ENCODE results near the gene SLC22A6.

DNA sequence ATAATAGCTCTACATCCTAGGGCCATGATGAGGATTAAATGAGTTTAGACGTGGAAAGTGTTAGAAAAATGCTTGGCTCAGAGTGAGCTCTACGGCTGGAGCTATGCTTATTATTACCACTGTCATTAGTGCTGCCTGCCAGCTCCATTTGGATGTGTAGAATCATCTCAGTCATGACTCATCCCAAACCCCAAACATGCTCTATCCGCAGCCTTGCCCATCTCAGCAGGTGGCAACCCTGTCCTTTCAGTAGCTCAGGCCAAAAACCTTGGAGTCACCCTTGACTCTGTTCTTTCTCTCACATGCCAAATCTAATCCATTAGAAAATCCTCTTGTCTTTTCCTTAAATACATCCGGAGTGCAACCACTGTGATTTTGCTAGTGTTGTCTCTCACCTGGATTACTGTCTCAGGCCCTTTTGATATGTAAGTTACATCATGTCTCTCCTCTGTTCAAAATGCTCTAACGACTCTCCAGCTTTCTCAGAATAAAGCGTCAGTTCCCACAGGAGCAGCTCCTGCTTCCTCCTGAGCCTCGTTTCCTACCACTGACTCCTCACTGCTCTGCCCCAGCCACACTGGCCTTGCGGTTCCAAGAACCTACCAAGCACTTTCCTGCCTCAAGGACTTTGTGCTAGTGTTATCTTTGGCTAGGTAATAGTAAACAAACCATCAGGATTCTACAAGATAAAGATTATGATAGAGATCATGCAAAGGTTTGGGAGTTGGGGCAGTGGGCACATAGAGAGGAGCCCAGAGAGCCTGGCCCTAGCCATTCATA lies 53.1 kb downstream of the SLC22A6 start:
- TF ChIP-seq RELA (CRISPR knock-in tag; IDR thresholded peaks at IDR 0.05; ENCODE audit: borderline replicate concordance): no peak
- TF ChIP-seq, protein P1, sequence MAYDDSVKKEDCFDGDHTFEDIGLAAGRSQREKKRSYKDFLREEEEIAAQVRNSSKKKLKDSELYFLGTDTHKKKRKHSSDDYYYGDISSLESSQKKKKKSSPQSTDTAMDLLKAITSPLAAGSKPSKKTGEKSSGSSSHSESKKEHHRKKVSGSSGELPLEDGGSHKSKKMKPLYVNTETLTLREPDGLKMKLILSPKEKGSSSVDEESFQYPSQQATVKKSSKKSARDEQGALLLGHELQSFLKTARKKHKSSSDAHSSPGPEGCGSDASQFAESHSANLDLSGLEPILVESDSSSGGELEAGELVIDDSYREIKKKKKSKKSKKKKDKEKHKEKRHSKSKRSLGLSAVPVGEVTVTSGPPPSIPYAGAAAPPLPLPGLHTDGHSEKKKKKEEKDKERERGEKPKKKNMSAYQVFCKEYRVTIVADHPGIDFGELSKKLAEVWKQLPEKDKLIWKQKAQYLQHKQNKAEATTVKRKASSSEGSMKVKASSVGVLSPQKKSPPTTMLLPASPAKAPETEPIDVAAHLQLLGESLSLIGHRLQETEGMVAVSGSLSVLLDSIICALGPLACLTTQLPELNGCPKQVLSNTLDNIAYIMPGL (CRISPR knock-in tag; IDR thresholded peaks at IDR 0.05): no peak
- TF ChIP-seq, protein P2, sequence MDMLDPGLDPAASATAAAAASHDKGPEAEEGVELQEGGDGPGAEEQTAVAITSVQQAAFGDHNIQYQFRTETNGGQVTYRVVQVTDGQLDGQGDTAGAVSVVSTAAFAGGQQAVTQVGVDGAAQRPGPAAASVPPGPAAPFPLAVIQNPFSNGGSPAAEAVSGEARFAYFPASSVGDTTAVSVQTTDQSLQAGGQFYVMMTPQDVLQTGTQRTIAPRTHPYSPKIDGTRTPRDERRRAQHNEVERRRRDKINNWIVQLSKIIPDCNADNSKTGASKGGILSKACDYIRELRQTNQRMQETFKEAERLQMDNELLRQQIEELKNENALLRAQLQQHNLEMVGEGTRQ (CRISPR knock-in tag; IDR thresholded peaks at IDR 0.05): no peak
- TF ChIP-seq, protein P3, sequence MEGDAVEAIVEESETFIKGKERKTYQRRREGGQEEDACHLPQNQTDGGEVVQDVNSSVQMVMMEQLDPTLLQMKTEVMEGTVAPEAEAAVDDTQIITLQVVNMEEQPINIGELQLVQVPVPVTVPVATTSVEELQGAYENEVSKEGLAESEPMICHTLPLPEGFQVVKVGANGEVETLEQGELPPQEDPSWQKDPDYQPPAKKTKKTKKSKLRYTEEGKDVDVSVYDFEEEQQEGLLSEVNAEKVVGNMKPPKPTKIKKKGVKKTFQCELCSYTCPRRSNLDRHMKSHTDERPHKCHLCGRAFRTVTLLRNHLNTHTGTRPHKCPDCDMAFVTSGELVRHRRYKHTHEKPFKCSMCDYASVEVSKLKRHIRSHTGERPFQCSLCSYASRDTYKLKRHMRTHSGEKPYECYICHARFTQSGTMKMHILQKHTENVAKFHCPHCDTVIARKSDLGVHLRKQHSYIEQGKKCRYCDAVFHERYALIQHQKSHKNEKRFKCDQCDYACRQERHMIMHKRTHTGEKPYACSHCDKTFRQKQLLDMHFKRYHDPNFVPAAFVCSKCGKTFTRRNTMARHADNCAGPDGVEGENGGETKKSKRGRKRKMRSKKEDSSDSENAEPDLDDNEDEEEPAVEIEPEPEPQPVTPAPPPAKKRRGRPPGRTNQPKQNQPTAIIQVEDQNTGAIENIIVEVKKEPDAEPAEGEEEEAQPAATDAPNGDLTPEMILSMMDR (IDR thresholded peaks at IDR 0.05): no peak
- TF ChIP-seq ZBTB21 (CRISPR knock-in tag; IDR thresholded peaks at IDR 0.05; ENCODE audit: borderline replicate concordance): no peak
- no peak for TF ChIP-seq FOXK1 (CRISPR knock-in tag; IDR thresholded peaks at IDR 0.05)
- TF ChIP-seq, protein P4, sequence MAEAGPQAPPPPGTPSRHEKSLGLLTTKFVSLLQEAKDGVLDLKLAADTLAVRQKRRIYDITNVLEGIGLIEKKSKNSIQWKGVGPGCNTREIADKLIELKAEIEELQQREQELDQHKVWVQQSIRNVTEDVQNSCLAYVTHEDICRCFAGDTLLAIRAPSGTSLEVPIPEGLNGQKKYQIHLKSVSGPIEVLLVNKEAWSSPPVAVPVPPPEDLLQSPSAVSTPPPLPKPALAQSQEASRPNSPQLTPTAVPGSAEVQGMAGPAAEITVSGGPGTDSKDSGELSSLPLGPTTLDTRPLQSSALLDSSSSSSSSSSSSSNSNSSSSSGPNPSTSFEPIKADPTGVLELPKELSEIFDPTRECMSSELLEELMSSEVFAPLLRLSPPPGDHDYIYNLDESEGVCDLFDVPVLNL (CRISPR knock-in tag; IDR thresholded peaks at IDR 0.05; ENCODE audit: borderline replicate concordance, low read depth): no peak
- TF ChIP-seq, protein P5, sequence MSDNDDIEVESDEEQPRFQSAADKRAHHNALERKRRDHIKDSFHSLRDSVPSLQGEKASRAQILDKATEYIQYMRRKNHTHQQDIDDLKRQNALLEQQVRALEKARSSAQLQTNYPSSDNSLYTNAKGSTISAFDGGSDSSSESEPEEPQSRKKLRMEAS (CRISPR knock-in tag; IDR thresholded peaks at IDR 0.05): no peak
- TF ChIP-seq, protein P6, sequence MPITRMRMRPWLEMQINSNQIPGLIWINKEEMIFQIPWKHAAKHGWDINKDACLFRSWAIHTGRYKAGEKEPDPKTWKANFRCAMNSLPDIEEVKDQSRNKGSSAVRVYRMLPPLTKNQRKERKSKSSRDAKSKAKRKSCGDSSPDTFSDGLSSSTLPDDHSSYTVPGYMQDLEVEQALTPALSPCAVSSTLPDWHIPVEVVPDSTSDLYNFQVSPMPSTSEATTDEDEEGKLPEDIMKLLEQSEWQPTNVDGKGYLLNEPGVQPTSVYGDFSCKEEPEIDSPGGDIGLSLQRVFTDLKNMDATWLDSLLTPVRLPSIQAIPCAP (CRISPR knock-in tag; IDR thresholded peaks at IDR 0.05): no peak
- TF ChIP-seq, protein P7, sequence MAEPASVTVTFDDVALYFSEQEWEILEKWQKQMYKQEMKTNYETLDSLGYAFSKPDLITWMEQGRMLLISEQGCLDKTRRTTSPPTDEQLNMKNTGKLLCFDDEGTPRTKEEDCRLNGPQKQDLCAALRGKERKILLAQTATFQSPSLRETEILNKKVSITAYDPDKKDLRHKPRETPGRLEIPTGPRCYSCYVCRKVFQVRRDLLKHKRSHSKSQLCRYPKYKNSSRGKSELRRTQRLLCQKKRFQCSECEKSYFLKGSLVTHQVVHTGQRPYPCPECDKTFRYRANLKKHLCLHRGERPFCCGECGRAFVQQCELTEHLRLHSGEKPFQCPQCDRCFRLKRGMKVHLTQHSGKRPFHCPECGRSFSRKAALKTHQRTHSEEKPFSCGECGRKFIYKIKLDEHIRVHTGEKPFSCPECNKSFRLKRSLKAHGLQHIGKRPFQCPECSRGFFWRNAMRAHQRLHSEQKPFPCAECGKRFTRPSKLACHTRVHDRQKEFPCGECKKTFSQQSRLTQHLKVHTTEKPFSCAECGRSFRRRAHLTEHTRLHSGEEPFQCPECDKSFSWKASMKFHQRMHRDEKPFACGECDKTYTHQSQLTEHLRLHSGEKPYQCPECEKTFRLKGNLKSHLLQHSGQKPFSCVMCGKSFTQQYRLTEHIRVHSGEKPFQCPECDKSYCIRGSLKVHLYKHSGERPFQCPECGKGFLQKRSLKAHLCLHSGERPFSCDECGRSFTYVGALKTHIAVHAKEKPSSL (CRISPR knock-in tag; conservative IDR thresholded peaks at IDR 0.05): no peak
- TF ChIP-seq, protein P8, sequence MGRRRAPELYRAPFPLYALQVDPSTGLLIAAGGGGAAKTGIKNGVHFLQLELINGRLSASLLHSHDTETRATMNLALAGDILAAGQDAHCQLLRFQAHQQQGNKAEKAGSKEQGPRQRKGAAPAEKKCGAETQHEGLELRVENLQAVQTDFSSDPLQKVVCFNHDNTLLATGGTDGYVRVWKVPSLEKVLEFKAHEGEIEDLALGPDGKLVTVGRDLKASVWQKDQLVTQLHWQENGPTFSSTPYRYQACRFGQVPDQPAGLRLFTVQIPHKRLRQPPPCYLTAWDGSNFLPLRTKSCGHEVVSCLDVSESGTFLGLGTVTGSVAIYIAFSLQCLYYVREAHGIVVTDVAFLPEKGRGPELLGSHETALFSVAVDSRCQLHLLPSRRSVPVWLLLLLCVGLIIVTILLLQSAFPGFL (CRISPR knock-in tag; IDR thresholded peaks at IDR 0.05; ENCODE audit: borderline replicate concordance): no peak
- no peak for TF ChIP-seq TEAD4 (CRISPR knock-in tag; IDR thresholded peaks at IDR 0.05)
- peak; percentile 93 for TF ChIP-seq ZNF121 (CRISPR knock-in tag; IDR thresholded peaks at IDR 0.05)
